Mesenchymal stem cell (in vitro differentiated cells and primary cell): ENCODE results near the gene RASGRP2.

Experiments
- DNase-seq: peaks from one replicate; pipeline ENCODE4 v3.0.0-alpha.2; 2013
- H2AFZ ChIP-seq: one replicate; pipeline ENCODE4 v1.6.1; 2013; ENCODE audit warnings: low read depth, mild to moderate bottlenecking, control low read depth, inconsistent platforms, low read length, moderate library complexity
- H2AK5ac ChIP-seq: 2 replicates; pipeline ENCODE4 v1.6.1; 2013; ENCODE audit warnings: low read length, moderate library complexity, mild to moderate bottlenecking, inconsistent platforms; ENCODE audit not compliant: severe bottlenecking
- H2BK120ac ChIP-seq: one replicate; pipeline ENCODE4 v1.6.1; 2013; ENCODE audit warnings: low read depth, mild to moderate bottlenecking, inconsistent platforms, low read length, moderate library complexity
- H2BK12ac ChIP-seq, 2 experiments: one replicate each; pipeline ENCODE4 v1.6.1; 2013; ENCODE audit warnings: inconsistent platforms in 2 of 2, low read length in 2 of 2, mild to moderate bottlenecking in 2 of 2, moderate library complexity in 2 of 2, control low read depth in 1 of 2
- H2BK15ac ChIP-seq: one replicate; pipeline ENCODE4 v1.6.1; 2013; ENCODE audit warnings: mild to moderate bottlenecking, low read depth, inconsistent platforms; ENCODE audit not compliant: poor library complexity, severe bottlenecking
- H2BK5ac ChIP-seq: 2 replicates; pipeline ENCODE4 v1.6.1; 2013; ENCODE audit warnings: low read depth, mild to moderate bottlenecking, low read length, control low read depth, inconsistent platforms; ENCODE audit not compliant: poor library complexity, severe bottlenecking
- H3K14ac ChIP-seq, 2 experiments: one replicate each; pipeline ENCODE4 v1.6.1; 2013; ENCODE audit warnings: inconsistent platforms in 2 of 2, low read length in 2 of 2, control low read depth in 1 of 2, mild to moderate bottlenecking in 1 of 2, moderate library complexity in 1 of 2
- H3K18ac ChIP-seq, 2 experiments: one replicate each; pipeline ENCODE4 v1.6.1; 2013; ENCODE audit warnings: inconsistent platforms in 2 of 2, low read length in 2 of 2, control low read depth in 1 of 2, low read depth in 1 of 2, mild to moderate bottlenecking in 1 of 2
- H3K23ac ChIP-seq, 2 experiments: one replicate each; pipeline ENCODE4 v1.6.1; 2013; ENCODE audit warnings: inconsistent platforms in 2 of 2, low read length in 2 of 2, mild to moderate bottlenecking in 2 of 2, moderate library complexity in 2 of 2, control low read depth in 1 of 2
- H3K27ac ChIP-seq: 2 replicates; pipeline ENCODE4 v1.5.1; 2013; ENCODE audit warnings: mild to moderate bottlenecking, moderate library complexity, low read length, control low read depth, inconsistent platforms; ENCODE audit not compliant: poor library complexity, severe bottlenecking
- H3K27me3 ChIP-seq, 2 experiments: 2 replicates each; pipeline versions ENCODE4 v1.6.1 to v1.7.0; 2013; ENCODE audit warnings: low read length in 2 of 2, mild to moderate bottlenecking in 2 of 2, moderate library complexity in 2 of 2, control low read depth in 1 of 2, inconsistent platforms in 1 of 2; ENCODE audit not compliant: control insufficient read depth in 1 of 2, insufficient read depth in 1 of 2
- H3K36me3 ChIP-seq, 2 experiments: 2 replicates each; pipeline versions ENCODE4 v1.6.1 to v1.7.0; 2013; ENCODE audit warnings: low read length in 2 of 2, control low read depth in 1 of 2, inconsistent platforms in 1 of 2, low read depth in 1 of 2, mild to moderate bottlenecking in 1 of 2; ENCODE audit not compliant: insufficient read depth in 2 of 2, control insufficient read depth in 1 of 2
- H3K4ac ChIP-seq, 2 experiments: one replicate each; pipeline ENCODE4 v1.6.1; 2013; ENCODE audit warnings: inconsistent platforms in 2 of 2, low read length in 2 of 2, mild to moderate bottlenecking in 2 of 2, moderate library complexity in 2 of 2, control low read depth in 1 of 2, low read depth in 1 of 2
- H3K4me1 ChIP-seq: 2 replicates; pipeline ENCODE4 v1.6.1; 2013; ENCODE audit warnings: low read depth, low read length, control low read depth; ENCODE audit not compliant: control insufficient read depth, insufficient read depth
- H3K4me2 ChIP-seq: 2 replicates; pipeline ENCODE4 v1.6.1; 2013; ENCODE audit warnings: low read length, mild to moderate bottlenecking, inconsistent platforms; ENCODE audit not compliant: poor library complexity, severe bottlenecking
- H3K4me3 ChIP-seq, 2 experiments: 2 replicates each; pipeline versions ENCODE4 v1.5.1 to v1.7.0; 2013; ENCODE audit warnings: low read length in 2 of 2, mild to moderate bottlenecking in 2 of 2, control low read depth in 1 of 2, low read depth in 1 of 2; ENCODE audit not compliant: insufficient read depth in 1 of 2
- H3K79me1 ChIP-seq: replicated peaks from 2 replicates; pipeline ENCODE4 v1.6.1; 2013; ENCODE audit warnings: mild to moderate bottlenecking, control low read depth, low read length, inconsistent platforms; ENCODE audit not compliant: poor library complexity, severe bottlenecking
- H3K9ac ChIP-seq: 2 replicates; pipeline ENCODE4 v1.7.0; 2013; ENCODE audit warnings: mild to moderate bottlenecking, low read length, moderate library complexity
- H3K9me3 ChIP-seq: 2 replicates; pipeline ENCODE4 v1.7.0; 2013; ENCODE audit warnings: mild to moderate bottlenecking, low read length; ENCODE audit not compliant: control insufficient read depth
- H4K8ac ChIP-seq: one replicate; pipeline ENCODE4 v1.6.1; 2013; ENCODE audit warnings: inconsistent platforms, mild to moderate bottlenecking, low read length, moderate library complexity
- H4K91ac ChIP-seq: one replicate; pipeline ENCODE4 v1.6.1; 2013; ENCODE audit warnings: mild to moderate bottlenecking, low read length, inconsistent platforms
- WGBS: methylation state at CpG from one replicate; pipeline ENCODE4 v1.1.7; 2013; ENCODE audit warnings: mixed read lengths; 5-methylcytosine and 5-hydroxymethylcytosine counted together

The RASGRP2 gene

GRCh38 chr11:64764040-64764611 lies 20.2 kb upstream of the RASGRP2 start:
- H4K91ac ChIP-seq: no peak overlapping the region
- H3K27me3 ChIP-seq: no peaks in the 10 kb centered on the region
- no peaks in the 10 kb centered on the region for H3K9me3 ChIP-seq
- H3K4me2 ChIP-seq: no peak overlapping the region
- H3K36me3 ChIP-seq: peaks cover 64 to 74% of the 10 kb centered on the region in 2 experiments
- no peak overlapping the region for H3K4me3 ChIP-seq
- H4K8ac ChIP-seq: no peak overlapping the region
- peaks cover 49% of the 10 kb centered on the region for H3K4me1 ChIP-seq
- no peak overlapping the region for H2BK12ac ChIP-seq
- H2BK15ac ChIP-seq: no peak overlapping the region
- WGBS: 80% methylated on average over 7 of the region's 11 CpGs
- H3K23ac ChIP-seq: no peak overlapping the region
- H2AK5ac ChIP-seq: peak overlapping the region; percentile 80
- no peak overlapping the region for H3K14ac ChIP-seq
- no peak overlapping the region for H3K18ac ChIP-seq
- H3K9ac ChIP-seq: no peak overlapping the region
- peaks cover 15% of the 10 kb centered on the region for H3K79me1 ChIP-seq
- H3K4ac ChIP-seq: no peak overlapping the region
- peak overlapping the region; percentile 93 for H3K27ac ChIP-seq
- H2BK120ac ChIP-seq: no peak overlapping the region
- no peak overlapping the region for H2BK5ac ChIP-seq
- no peak overlapping the region for H2AFZ ChIP-seq
- no peak for DNase-seq

DNA sequence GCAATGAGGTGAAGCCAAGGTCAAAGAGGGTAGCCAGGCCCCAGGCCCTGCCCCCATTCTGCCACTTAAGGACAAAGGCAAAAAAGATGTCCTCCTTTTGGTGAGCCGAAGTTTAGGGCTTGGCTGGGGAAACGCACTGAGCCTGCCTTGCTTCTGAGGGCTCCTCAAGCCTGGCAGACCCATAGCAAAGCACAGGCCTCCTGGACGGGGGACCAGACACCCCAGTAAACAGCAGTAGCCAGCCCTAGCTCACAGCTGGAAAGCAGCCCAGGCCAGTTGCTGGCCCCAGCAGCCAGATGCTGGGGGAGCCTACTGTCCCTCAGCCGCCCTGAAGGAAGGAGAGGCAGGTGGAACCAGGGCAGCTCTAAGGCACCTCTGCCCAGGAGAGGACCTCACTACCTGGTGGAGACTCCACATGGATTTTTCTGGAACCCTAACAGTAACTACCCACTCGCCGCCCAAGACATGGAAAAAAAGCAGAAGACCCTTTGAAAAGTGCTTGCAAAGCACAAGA lies 19.6 kb upstream of the RASGRP2 start:
- no peak overlapping the region for H3K23ac ChIP-seq

DNA sequence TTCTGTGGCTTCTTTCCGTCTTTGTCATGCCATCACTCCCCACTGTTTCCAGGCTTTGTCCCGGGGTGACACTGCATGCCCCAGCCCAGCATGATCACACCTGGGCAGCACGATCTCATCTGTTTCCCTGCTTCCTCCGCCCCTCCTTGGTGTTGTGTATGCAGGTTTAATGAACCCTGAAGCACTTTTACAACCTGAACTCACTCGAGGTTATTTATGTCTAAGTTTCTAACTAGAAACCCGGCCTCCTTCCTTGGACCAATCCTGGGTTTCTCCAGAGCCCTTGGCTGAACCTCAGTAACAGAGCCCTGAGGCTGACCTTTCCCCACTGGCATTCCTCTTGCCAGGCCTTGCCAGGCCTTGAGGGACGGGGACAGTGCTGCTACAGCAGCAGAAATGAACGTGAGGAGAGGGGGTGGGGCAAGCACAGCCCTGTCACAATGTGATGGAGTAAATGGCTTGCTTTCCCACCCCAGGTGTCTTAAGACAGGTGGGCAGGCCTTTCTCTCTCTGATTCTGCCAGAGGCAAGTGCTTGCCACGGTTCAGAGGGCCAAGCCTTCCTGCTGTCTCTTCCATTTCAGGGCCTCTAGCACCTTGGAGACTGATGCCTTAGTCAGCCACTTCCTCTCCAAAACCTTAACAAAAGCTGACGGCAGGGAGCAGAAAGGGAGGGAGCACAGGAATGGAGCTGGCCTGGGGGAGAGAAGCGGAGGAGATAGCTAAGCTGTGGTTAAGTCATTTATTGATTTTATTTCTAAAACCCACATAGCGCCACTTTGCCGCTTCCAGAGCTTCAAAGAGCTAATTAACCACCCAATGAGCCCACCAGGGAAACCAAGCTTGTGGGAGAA lies 19.0 kb upstream of the RASGRP2 start:
- no peak overlapping the region for H2BK120ac ChIP-seq
- H2BK12ac ChIP-seq: no peak overlapping the region
- H3K4me1 ChIP-seq: peaks cover 58% of the 10 kb centered on the region
- 60% methylated on average over 9 of the region's 13 CpGs for WGBS
- peak overlapping the region; percentile 17 for H3K4me2 ChIP-seq
- H3K79me1 ChIP-seq: peaks cover 12% of the 10 kb centered on the region
- H3K9me3 ChIP-seq: no peaks in the 10 kb centered on the region
- no peak overlapping the region for H3K4ac ChIP-seq
- no peak overlapping the region for H3K14ac ChIP-seq
- no peak overlapping the region for H3K23ac ChIP-seq
- H2AK5ac ChIP-seq: no peak overlapping the region
- H4K8ac ChIP-seq: no peak overlapping the region
- no peak overlapping the region for H2AFZ ChIP-seq
- H3K36me3 ChIP-seq: peaks cover 51 to 69% of the 10 kb centered on the region in 2 experiments
- peak overlapping the region; percentile 19 for H3K9ac ChIP-seq
- H3K27ac ChIP-seq: peak overlapping the region; percentile 93
- H2BK15ac ChIP-seq: no peak overlapping the region
- no peak overlapping the region for H2BK5ac ChIP-seq
- H4K91ac ChIP-seq: no peak overlapping the region
- H3K18ac ChIP-seq: no peak overlapping the region
- peak; percentile 49 for DNase-seq
- H3K4me3 ChIP-seq: no peak overlapping the region
- no peaks in the 10 kb centered on the region for H3K27me3 ChIP-seq

More for the DNA sequence above, 19.6 kb upstream of the RASGRP2 start:
- Histone ChIP-seq H3K9ac (peak overlapping the region; percentile 19), H3K9me3 (no peaks in the 10 kb centered on the region), H3K14ac (peak overlapping the region in 1 of 2 experiments; percentile 26), H2BK12ac (no peak overlapping the region), H2AK5ac (peak overlapping the region; percentile 80), H3K36me3 (peaks cover 58 to 69% of the 10 kb centered on the region in 2 experiments), H3K4me1 (peaks cover 55% of the 10 kb centered on the region), H2AFZ (no peak overlapping the region), H2BK15ac (no peak overlapping the region), H3K27me3 (no peaks in the 10 kb centered on the region), H3K4me3 (no peak overlapping the region), H3K4me2 (peak overlapping the region; percentile 29), H3K4ac (no peak overlapping the region), H3K79me1 (peaks cover 12% of the 10 kb centered on the region), H2BK120ac (no peak overlapping the region), H2BK5ac (no peak overlapping the region), H3K27ac (peak overlapping the region; percentile 93), H4K8ac (no peak overlapping the region), H4K91ac (no peak overlapping the region), H3K18ac (peak overlapping the region in 1 of 2 experiments; percentile 42)
- no peak for DNase-seq
- 81% methylated on average over 6 of the region's 6 CpGs for WGBS

- H3K36me3 ChIP-seq: peaks cover 45 to 63% of the 10 kb centered on the region in 2 experiments
- no peaks in the 10 kb centered on the region for H3K9me3 ChIP-seq
- no peak overlapping the region for H3K4me2 ChIP-seq
- H3K14ac ChIP-seq: no peak overlapping the region
- no peak for DNase-seq
- no peak overlapping the region for H3K9ac ChIP-seq
- no peak overlapping the region for H2BK120ac ChIP-seq
- H4K8ac ChIP-seq: no peak overlapping the region
- no peak overlapping the region for H3K23ac ChIP-seq
- no peak overlapping the region for H2BK5ac ChIP-seq
- H3K4me3 ChIP-seq: no peak overlapping the region
- WGBS: 80% methylated on average over 5 of the region's 5 CpGs
- H2BK12ac ChIP-seq: no peak overlapping the region
- H3K4me1 ChIP-seq: peaks cover 58% of the 10 kb centered on the region
- no peak overlapping the region for H2AK5ac ChIP-seq
- H3K79me1 ChIP-seq: peaks cover 10% of the 10 kb centered on the region
- H3K27me3 ChIP-seq: no peaks in the 10 kb centered on the region
- no peak overlapping the region for H2AFZ ChIP-seq
- peak overlapping the region; percentile 93 for H3K27ac ChIP-seq
- no peak overlapping the region for H3K4ac ChIP-seq
- H4K91ac ChIP-seq: no peak overlapping the region
- peak overlapping the region in 1 of 2 experiments; percentile 6 for H3K18ac ChIP-seq
- no peak overlapping the region for H2BK15ac ChIP-seq
Observed at GRCh38 chr11:64762277-64762673, 18.3 kb upstream of the RASGRP2 start.
